MM.1S (cell line): ENCODE measurements around the gene CACNB4.

ENCODE experiments used
- DNase-seq: peaks from one replicate; pipeline ENCODE4 v3.0.0-alpha.2; 2015
- H2AFZ ChIP-seq: fragments of 300-600 bp; sonication (generic); 2 replicates; pipeline ENCODE4 v1.6.0; 2016; ENCODE audit warnings: antibody characterized with exemption, low read length
- H3F3A ChIP-seq: fragments of 300-600 bp; sonication (generic); 2 replicates; pipeline ENCODE4 v1.6.1; 2016; ENCODE audit warnings: mild to moderate bottlenecking, antibody characterized with exemption, low read length, moderate library complexity, mixed read lengths; ENCODE audit not compliant: insufficient read depth
- H3K27ac ChIP-seq: fragments of 300-600 bp; sonication (generic); 2 replicates; pipeline ENCODE4 v1.5.1; 2016; ENCODE audit warnings: mild to moderate bottlenecking, low read length
- H3K27me3 ChIP-seq: fragments of 300-600 bp; sonication (generic); replicated peaks from 2 replicates; pipeline ENCODE4 v1.6.0; 2016; ENCODE audit warnings: low read length; ENCODE audit not compliant: insufficient read depth
- H3K36me3 ChIP-seq: fragments of 300-600 bp; sonication (generic); replicated peaks from 2 replicates; pipeline ENCODE4 v1.6.1; 2016; ENCODE audit warnings: mild to moderate bottlenecking, low read length, mixed read lengths; ENCODE audit not compliant: insufficient read depth
- H3K4me1 ChIP-seq: fragments of 300-600 bp; sonication (generic); 2 replicates; pipeline ENCODE4 v1.6.1; 2016; ENCODE audit warnings: low read length, mixed read lengths
- H3K4me2 ChIP-seq: fragments of 300-600 bp; sonication (generic); 2 replicates; pipeline ENCODE4 v1.6.0; 2016; ENCODE audit warnings: low read depth, low read length
- H3K4me3 ChIP-seq: fragments of 300-600 bp; sonication (generic); 2 replicates; pipeline ENCODE4 v1.5.1; 2016; ENCODE audit warnings: low read length, mixed read lengths
- H3K79me2 ChIP-seq: fragments of 300-600 bp; sonication (generic); 2 replicates; pipeline ENCODE4 v1.6.1; 2016; ENCODE audit warnings: mixed run types, low read length, mixed read lengths
- H3K9ac ChIP-seq: fragments of 300-600 bp; sonication (generic); 2 replicates; pipeline ENCODE4 v1.6.1; 2016; ENCODE audit warnings: low read length, mixed read lengths
- H3K9me2 ChIP-seq: fragments of 300-600 bp; sonication (generic); replicated peaks from 2 replicates; pipeline ENCODE4 v1.6.1; 2016; ENCODE audit warnings: mild to moderate bottlenecking, low read length, mixed read lengths; ENCODE audit not compliant: insufficient read depth
- H3K9me3 ChIP-seq: fragments of 300-600 bp; sonication (generic); replicated peaks from 2 replicates; pipeline ENCODE4 v1.6.1; 2016; ENCODE audit warnings: mild to moderate bottlenecking, low read length, mixed read lengths; ENCODE audit not compliant: insufficient read depth
- H4K20me1 ChIP-seq: fragments of 300-600 bp; sonication (generic); 2 replicates; pipeline ENCODE4 v1.6.1; 2016; ENCODE audit warnings: mild to moderate bottlenecking, low read length, moderate library complexity, mixed read lengths; ENCODE audit not compliant: insufficient read depth
- EZH2 ChIP-seq: fragments of 300-600 bp; sonication (generic); optimal IDR thresholded peaks from 2 replicates; pipeline ENCODE3; 2017; ENCODE audit warnings: low read depth, mild to moderate bottlenecking, antibody characterized with exemption, low read length, mixed read lengths
- EZH2phosphoT487 ChIP-seq: fragments of 300-600 bp; sonication (generic); IDR thresholded peaks from 2 replicates; pipeline ENCODE4 v1.6.1; 2018; ENCODE audit warnings: antibody characterized with exemption, low read length
- TF ChIP-seq, protein P1 (sequence below): fragments of 300-600 bp; sonication (generic); IDR thresholded peaks from 2 replicates; pipeline ENCODE4 v1.5.1; 2016; ENCODE audit warnings: antibody characterized with exemption, low read length, mixed read lengths

CACNB4 gene

GRCh38 chr2:151947813-151948165 is 151.1 kb downstream of the CACNB4 start:
- no peak overlapping the region for H3K27ac ChIP-seq
- no peaks in the 10 kb centered on the region for H3K36me3 ChIP-seq
- no peaks in the 10 kb centered on the region for H3K27me3 ChIP-seq
- H4K20me1 ChIP-seq, result no peaks in the 10 kb centered on the region
- no peaks in the 10 kb centered on the region for H3K79me2 ChIP-seq
- H3K9me2 ChIP-seq, result no peaks in the 10 kb centered on the region
- no peak for TF ChIP-seq EZH2phosphoT487
- TF ChIP-seq EZH2, result no peak
- TF ChIP-seq, protein P1, sequence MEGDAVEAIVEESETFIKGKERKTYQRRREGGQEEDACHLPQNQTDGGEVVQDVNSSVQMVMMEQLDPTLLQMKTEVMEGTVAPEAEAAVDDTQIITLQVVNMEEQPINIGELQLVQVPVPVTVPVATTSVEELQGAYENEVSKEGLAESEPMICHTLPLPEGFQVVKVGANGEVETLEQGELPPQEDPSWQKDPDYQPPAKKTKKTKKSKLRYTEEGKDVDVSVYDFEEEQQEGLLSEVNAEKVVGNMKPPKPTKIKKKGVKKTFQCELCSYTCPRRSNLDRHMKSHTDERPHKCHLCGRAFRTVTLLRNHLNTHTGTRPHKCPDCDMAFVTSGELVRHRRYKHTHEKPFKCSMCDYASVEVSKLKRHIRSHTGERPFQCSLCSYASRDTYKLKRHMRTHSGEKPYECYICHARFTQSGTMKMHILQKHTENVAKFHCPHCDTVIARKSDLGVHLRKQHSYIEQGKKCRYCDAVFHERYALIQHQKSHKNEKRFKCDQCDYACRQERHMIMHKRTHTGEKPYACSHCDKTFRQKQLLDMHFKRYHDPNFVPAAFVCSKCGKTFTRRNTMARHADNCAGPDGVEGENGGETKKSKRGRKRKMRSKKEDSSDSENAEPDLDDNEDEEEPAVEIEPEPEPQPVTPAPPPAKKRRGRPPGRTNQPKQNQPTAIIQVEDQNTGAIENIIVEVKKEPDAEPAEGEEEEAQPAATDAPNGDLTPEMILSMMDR, result no peak
- H3F3A ChIP-seq, result no peaks in the 10 kb centered on the region
- H3K4me3 ChIP-seq, result no peak overlapping the region; the same call in 1 of the 2 replicates
- H3K4me2 ChIP-seq, result peak overlapping the region; percentile 38
- no peak overlapping the region for H3K9ac ChIP-seq
- H3K4me1 ChIP-seq, result no peaks in the 10 kb centered on the region
- DNase-seq, result no peak
- H3K9me3 ChIP-seq, result no peaks in the 10 kb centered on the region
- H2AFZ ChIP-seq, result peak overlapping the region; percentile 35

GRCh38 chr2:151946899-151947812 is 151.7 kb downstream of the CACNB4 start:
- no peaks in the 10 kb centered on the region for H3K4me1 ChIP-seq
- H3K9me3 ChIP-seq, result no peaks in the 10 kb centered on the region
- H3K79me2 ChIP-seq, result no peaks in the 10 kb centered on the region
- no peaks in the 10 kb centered on the region for H3K36me3 ChIP-seq
- peak overlapping the region; percentile 35 for H2AFZ ChIP-seq
- H3K4me3 ChIP-seq, result peak overlapping the region; percentile 19; the same call in 1 of the 2 replicates
- DNase-seq, result peak; percentile 42
- no peak overlapping the region for H3K9ac ChIP-seq
- H3K27ac ChIP-seq, result no peak overlapping the region
- no peaks in the 10 kb centered on the region for H3K27me3 ChIP-seq
- no peaks in the 10 kb centered on the region for H3K9me2 ChIP-seq
- no peaks in the 10 kb centered on the region for H3F3A ChIP-seq
- H4K20me1 ChIP-seq, result no peaks in the 10 kb centered on the region
- H3K4me2 ChIP-seq, result peak overlapping the region; percentile 38
- TF ChIP-seq EZH2phosphoT487, result no peak
- TF ChIP-seq, protein P1, result peak; percentile 73
- TF ChIP-seq EZH2, result no peak

DNA sequence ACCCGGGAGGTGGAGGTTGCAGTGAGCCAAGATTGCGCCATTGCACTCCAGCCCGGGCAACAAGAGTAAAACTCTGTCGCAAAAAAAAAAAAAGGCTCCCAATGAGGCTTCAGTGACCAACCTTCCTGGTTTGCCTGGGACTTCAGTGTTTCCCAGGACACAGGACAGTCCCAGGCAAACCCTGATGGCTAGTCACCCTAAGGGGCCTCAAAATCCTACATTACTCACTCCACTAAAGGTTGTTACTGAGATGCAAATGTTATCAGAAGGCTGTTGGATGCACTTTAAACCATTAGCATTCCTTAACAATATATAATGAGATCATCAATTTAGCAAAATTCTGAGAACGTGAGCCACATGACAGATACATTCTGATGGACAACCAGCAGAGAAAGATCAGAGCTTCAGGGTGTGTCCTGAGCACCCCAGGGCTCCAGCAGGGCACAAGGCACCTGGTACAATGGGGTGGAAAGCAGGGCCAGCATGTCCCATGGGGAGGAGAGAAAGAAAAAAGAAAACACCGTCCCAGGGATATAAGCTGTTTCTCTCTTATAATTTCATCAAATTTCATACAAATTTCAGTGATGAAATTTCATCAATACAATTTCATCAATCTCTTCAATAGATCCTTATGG is 152.5 kb downstream of the CACNB4 start:
- H3K4me1 ChIP-seq, result no peaks in the 10 kb centered on the region
- H3K4me2 ChIP-seq, result no peak overlapping the region
- no peak overlapping the region for H3K4me3 ChIP-seq
- TF ChIP-seq EZH2phosphoT487, result no peak
- no peak for TF ChIP-seq EZH2
- TF ChIP-seq, protein P1, result no peak
- H2AFZ ChIP-seq, result no peak overlapping the region
- no peaks in the 10 kb centered on the region for H3K27me3 ChIP-seq
- no peaks in the 10 kb centered on the region for H3K9me3 ChIP-seq
- H3K9ac ChIP-seq, result no peak overlapping the region
- H3K36me3 ChIP-seq, result no peaks in the 10 kb centered on the region
- DNase-seq, result no peak
- H3K27ac ChIP-seq, result no peak overlapping the region
- no peaks in the 10 kb centered on the region for H3K9me2 ChIP-seq
- H3K79me2 ChIP-seq, result no peaks in the 10 kb centered on the region
- H3F3A ChIP-seq, result no peaks in the 10 kb centered on the region
- no peaks in the 10 kb centered on the region for H4K20me1 ChIP-seq
